Esophagus squamous epithelium (tissue), 4 donors: ENCODE measurements around the gene RUNX1.

Experiments used
- POLR2A ChIP-seq, 4 donors: fragments of 450-650 bp; IDR thresholded peaks; one replicate each; pipeline ENCODE4 v1.6.1; 2017; ENCODE audit warnings: antibody characterized with exemption in 4 of 4, mild to moderate bottlenecking in 4 of 4, moderate library complexity in 3 of 4
- TF ChIP-seq, protein P1 (sequence below), 6 experiments: fragments of 450-650 bp in 4 of 6; fragments of 200-600 bp in 2 of 6; sonication (generic) in 2 of 6; IDR thresholded peaks; one replicate each; pipeline ENCODE4 v1.5.1; 2016 to 2019; ENCODE audit warnings: antibody characterized with exemption in 6 of 6, mild to moderate bottlenecking in 4 of 6, moderate library complexity in 4 of 6

DNA sequence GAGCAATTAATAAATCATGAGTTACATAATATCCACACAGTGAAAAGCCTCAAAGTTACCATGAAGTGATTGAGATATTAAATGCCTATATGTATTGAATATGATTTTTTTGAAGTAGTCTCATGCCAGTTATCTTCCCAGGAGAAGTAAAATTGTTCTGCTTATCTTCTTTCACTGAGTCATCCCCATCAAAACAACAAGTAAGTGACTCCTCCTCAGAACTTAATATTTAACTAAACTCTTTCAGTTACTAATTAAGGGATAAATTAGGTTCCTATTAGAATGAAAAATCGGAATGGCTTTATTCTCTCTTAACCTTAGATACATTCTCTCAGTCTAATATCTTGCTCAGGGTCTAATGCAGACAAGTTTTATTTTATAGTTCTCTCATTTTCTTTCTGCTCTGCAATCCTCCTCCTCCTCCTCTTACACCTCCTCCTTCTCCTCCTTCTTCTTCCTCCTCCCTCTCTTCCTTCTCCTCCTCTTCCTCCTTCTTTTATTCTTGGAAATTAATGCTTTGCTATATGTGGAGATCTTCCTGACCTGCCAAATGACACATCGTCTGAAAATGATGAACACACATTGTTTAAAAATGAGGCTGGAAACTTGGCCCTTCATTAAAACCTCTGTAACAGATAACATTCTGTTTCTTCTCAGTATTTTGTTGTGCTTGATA, 110.9 kb downstream of the RUNX1 start:
- TF ChIP-seq, protein P1, sequence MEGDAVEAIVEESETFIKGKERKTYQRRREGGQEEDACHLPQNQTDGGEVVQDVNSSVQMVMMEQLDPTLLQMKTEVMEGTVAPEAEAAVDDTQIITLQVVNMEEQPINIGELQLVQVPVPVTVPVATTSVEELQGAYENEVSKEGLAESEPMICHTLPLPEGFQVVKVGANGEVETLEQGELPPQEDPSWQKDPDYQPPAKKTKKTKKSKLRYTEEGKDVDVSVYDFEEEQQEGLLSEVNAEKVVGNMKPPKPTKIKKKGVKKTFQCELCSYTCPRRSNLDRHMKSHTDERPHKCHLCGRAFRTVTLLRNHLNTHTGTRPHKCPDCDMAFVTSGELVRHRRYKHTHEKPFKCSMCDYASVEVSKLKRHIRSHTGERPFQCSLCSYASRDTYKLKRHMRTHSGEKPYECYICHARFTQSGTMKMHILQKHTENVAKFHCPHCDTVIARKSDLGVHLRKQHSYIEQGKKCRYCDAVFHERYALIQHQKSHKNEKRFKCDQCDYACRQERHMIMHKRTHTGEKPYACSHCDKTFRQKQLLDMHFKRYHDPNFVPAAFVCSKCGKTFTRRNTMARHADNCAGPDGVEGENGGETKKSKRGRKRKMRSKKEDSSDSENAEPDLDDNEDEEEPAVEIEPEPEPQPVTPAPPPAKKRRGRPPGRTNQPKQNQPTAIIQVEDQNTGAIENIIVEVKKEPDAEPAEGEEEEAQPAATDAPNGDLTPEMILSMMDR (IDR thresholded peaks at IDR 0.05), result no peak
- no peak for TF ChIP-seq POLR2A (IDR thresholded peaks at IDR 0.05)
